Progenitor cell of endocrine pancreas (in vitro differentiated cells): ENCODE data around the gene AMIGO1. TPM values are rescaled to one million over a fixed set of nuclear protein-coding genes. Genes with fewer than 3 reads are reported as not detected.

ENCODE experiments used
- DNase-seq: peaks from one replicate; pipeline ENCODE4 v3.0.0; 2021; ENCODE audit warnings: low spot score; ENCODE audit not compliant: unreplicated experiment
- H3K27ac Mint-ChIP-seq: 2 replicates; pipeline ENCODE4 v1.8.0; 2021; ENCODE audit warnings: mild to moderate bottlenecking, moderate library complexity, mixed read lengths
- H3K27me3 Mint-ChIP-seq: 2 replicates; pipeline ENCODE4 v1.8.0; 2021; ENCODE audit warnings: mixed read lengths
- H3K36me3 Mint-ChIP-seq: 2 replicates; pipeline ENCODE4 v1.8.0; 2022; ENCODE audit warnings: mixed read lengths; ENCODE audit not compliant: insufficient read depth
- H3K4me1 Mint-ChIP-seq: 2 replicates; pipeline ENCODE4 v1.8.0; 2021; ENCODE audit warnings: low read depth, mixed read lengths
- H3K4me3 Mint-ChIP-seq: 2 replicates; pipeline ENCODE4 v1.8.0; 2021; ENCODE audit warnings: low read depth, mild to moderate bottlenecking, moderate library complexity, mixed read lengths
- H3K9me3 Mint-ChIP-seq: 2 replicates; pipeline ENCODE4 v1.8.0; 2021; ENCODE audit warnings: low read depth, mixed read lengths
- CTCF ChIP-seq: fragments of 200-600 bp; sonication (generic); IDR thresholded peaks from one replicate; pipeline ENCODE4 v1.5.0; 2021; ENCODE audit warnings: antibody characterized with exemption, mild to moderate bottlenecking; ENCODE audit not compliant: unreplicated experiment
- total RNA-seq: library from RNA; stranded (reverse); gene quantifications from 2 replicates; pipeline ENCODE4 v1.2.1, GENCODE V29; 2021

Gene AMIGO1
- total RNA-seq, 1 donor from 2014 or later = 7.2 TPM

GRCh38 chr1:109497449-109498160 lies 11.9 kb downstream of the AMIGO1 start:
- no peak overlapping the region for H3K27ac Mint-ChIP-seq
- H3K27me3 Mint-ChIP-seq = no peaks in the 10 kb centered on the region
- peaks cover 3% of the 10 kb centered on the region for H3K36me3 Mint-ChIP-seq
- H3K9me3 Mint-ChIP-seq = no peaks in the 10 kb centered on the region
- no peak for DNase-seq
- H3K4me3 Mint-ChIP-seq = no peak overlapping the region
- TF ChIP-seq CTCF = no peak
- no peaks in the 10 kb centered on the region for H3K4me1 Mint-ChIP-seq

- DNase-seq = no peak
- Mint-ChIP-seq H3K27me3 (no peaks in the 10 kb centered on the region), H3K9me3 (no peaks in the 10 kb centered on the region), H3K36me3 (peaks cover 3% of the 10 kb centered on the region), H3K4me1 (no peaks in the 10 kb centered on the region), H3K27ac (no peak overlapping the region), H3K4me3 (peak overlapping the region; percentile 91)
- no peak for TF ChIP-seq CTCF
These were observed 13.8 kb downstream of the AMIGO1 start for GRCh38 chr1:109495738-109496137.

- Mint-ChIP-seq H3K4me1 (no peaks in the 10 kb centered on the region), H3K36me3 (peaks cover 4% of the 10 kb centered on the region), H3K27ac (peak within 1 kb of the TSS; percentile 92), H3K27me3 (no peaks in the 10 kb centered on the region), H3K9me3 (no peaks in the 10 kb centered on the region), H3K4me3 (peak within 1 kb of the TSS; percentile 91)
- TF ChIP-seq CTCF = peak; percentile 95
- DNase-seq = peak; percentile 91
These were observed 15.6 kb downstream of the AMIGO1 start, which contains the start of gene CYB561D1 for GRCh38 chr1:109493805-109494539. Gene CYB561D1, plus strand, starts transcription at chr1:109494094. Its CDS starts 46 bp downstream, at chr1:109494140.

- no peak overlapping the region for H3K27ac Mint-ChIP-seq
- no peaks in the 10 kb centered on the region for H3K9me3 Mint-ChIP-seq
- H3K4me1 Mint-ChIP-seq = no peaks in the 10 kb centered on the region
- no peak for TF ChIP-seq CTCF
- no peak for DNase-seq
- H3K4me3 Mint-ChIP-seq = peak overlapping the region; percentile 91
- H3K27me3 Mint-ChIP-seq = no peaks in the 10 kb centered on the region
- peaks cover 4% of the 10 kb centered on the region for H3K36me3 Mint-ChIP-seq
These were observed 16.3 kb downstream of the AMIGO1 start for GRCh38 chr1:109493227-109493626.

- no peak overlapping the region for H3K4me3 Mint-ChIP-seq
- peaks cover 8% of the 10 kb centered on the region for H3K36me3 Mint-ChIP-seq
- no peaks in the 10 kb centered on the region for H3K9me3 Mint-ChIP-seq
- no peak overlapping the region for H3K27ac Mint-ChIP-seq
- no peaks in the 10 kb centered on the region for H3K4me1 Mint-ChIP-seq
- no peaks in the 10 kb centered on the region for H3K27me3 Mint-ChIP-seq
- TF ChIP-seq CTCF = no peak
- no peak for DNase-seq
These were observed 16.7 kb downstream of the AMIGO1 start for GRCh38 chr1:109492779-109493178.
